TTC549 (cell line): ENCODE measurements around the gene RNASE8.
"Not testable (repeated sequence)": the region's sequence is repeated elsewhere in the genome, so short reads cannot be mapped to it uniquely, and the experiment has no call there.

Source experiments
- FAIRE-seq: peaks from 2 replicates; lab custom pipeline; 2012; peaks lifted over from hg19 to GRCh38; lab: Jason Lieb, UNC

Gene RNASE8

GRCh38 chr14:21030531-21030930 is 27.1 kb upstream of the RNASE8 start:
- no peak for FAIRE-seq

DNA sequence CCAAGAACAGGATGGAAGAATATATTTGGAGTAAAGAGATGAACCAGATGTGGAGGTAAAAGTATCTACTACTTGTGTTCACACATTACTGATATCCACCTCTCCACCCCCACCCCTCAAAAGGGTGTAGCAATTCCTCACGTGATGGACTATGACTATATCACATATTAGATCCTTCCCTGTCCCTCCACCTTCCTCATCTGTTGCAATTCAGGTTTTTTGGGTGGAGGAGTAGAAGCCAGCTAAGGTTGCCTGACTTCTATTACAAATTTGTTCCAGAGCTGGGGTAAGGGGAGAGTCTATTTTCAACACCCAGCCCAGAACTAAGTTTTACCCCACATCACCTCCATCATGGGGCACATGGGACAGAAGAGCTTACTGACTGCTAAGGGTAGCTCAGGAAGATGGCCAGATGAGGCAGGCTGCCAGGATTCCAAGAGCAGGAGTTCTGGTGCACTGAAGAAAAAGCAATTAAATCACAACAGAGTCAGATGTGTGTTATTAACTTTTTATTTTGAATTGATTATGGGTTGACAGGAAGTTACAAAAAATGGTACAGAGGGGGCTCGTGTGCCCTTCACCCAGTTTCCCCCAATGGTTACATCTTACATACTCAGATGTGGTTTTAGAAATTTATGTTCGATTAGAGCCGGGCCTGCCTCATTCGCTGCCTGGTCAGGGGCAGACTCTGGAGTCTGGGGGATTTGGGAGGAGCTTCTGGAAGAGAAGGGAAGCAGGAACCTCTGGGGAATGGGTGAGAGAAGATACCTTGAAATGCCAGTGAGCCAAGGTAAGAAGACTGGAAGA is 25.1 kb upstream of the RNASE8 start:
- no peak for FAIRE-seq

GRCh38 chr14:21033133-21033698 is 24.4 kb upstream of the RNASE8 start:
- no peak for FAIRE-seq

- no peak for FAIRE-seq
Observed at GRCh38 chr14:21034707-21035106, 22.9 kb upstream of the RNASE8 start, which contains the start of gene RNASE13. RNASE13 (minus strand) TSS chr14:21034807; CDS start chr14:21034288, 519 bp downstream.

DNA sequence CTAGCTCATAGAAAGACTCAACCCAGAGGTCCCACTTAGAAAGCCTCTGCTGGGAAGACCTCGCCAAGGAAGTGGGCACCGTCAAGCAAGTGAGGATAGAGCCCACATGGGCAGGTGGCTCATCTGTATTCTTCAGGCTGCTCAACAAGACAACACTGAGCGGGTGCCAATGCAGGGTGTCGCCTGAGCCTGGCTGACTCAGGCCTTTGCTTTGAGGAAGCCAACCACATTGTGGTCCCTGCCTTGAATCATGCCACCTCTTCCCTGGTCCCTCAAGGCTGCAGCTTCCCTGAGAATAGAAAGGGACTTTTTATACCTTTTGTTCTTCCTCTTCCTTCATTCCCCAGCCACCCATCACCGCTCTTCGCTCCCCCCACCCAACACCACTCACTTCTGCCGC is 20.9 kb upstream of the RNASE8 start:
- no peak for FAIRE-seq

DNA sequence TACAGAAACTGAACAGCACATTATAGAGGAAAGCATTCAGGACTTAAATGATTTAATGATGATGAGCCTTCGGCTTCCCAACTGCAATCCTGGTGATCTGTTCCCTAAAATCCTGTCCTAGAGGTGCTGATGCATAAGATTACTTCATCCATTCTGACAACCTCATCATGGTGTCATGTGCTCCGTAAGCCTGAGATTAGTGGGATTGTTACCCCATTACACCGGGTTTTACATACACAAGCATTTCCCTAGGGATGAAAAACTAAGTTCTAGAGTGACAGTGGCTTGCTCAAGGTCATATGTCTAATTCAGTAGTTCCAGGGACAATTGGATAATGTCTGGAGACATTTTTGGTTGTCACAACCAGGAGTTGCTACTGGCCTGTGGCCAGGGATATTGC is 20.5 kb upstream of the RNASE8 start:
- no peak for FAIRE-seq

DNA sequence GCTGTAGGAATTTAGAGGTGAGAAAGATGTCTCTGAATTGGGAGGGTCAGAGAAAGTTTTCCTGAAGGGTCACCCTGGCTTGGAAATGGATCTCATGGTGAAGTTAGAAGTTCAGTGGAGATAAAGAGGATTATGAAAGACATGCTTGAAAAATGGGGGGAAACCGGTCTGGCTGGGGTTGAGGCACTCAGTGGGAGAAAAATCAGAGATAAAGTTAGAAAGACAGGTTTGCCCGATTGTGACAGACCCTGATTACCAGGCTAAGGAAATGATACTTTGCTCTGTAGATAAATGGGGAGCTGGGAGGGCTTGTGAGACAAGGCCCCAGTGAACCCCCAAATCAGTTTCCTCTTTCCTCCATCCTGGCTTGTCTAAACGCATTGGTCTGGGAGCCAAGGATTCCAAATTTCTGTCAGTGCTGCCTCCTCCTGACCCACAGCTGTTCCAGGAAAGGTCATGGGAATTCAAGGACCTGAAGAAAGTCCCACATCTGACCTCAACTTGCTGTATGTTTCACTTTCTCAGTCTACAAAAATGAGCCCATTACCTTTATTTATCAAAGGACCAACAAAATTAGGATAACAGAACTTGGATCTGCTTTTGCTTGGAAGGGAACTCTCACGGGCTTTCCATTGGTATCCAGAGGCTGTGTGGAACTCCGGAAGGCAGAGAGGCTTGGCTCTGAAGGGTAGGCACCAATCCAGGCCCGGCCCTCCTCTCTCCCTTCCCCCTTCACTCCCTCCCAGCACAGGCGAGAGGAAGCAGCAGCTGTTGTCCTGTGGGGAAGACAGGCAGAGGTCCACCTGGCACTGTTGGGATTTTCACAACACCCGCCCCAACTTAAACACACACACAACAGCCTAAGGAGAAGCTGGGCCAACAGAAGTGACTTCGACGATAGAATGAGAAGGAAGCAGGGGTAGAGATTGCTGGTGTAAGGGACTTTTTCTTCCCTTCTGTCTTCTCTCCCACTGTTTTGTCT is 18.9 kb upstream of the RNASE8 start:
- FAIRE-seq: no peak

DNA sequence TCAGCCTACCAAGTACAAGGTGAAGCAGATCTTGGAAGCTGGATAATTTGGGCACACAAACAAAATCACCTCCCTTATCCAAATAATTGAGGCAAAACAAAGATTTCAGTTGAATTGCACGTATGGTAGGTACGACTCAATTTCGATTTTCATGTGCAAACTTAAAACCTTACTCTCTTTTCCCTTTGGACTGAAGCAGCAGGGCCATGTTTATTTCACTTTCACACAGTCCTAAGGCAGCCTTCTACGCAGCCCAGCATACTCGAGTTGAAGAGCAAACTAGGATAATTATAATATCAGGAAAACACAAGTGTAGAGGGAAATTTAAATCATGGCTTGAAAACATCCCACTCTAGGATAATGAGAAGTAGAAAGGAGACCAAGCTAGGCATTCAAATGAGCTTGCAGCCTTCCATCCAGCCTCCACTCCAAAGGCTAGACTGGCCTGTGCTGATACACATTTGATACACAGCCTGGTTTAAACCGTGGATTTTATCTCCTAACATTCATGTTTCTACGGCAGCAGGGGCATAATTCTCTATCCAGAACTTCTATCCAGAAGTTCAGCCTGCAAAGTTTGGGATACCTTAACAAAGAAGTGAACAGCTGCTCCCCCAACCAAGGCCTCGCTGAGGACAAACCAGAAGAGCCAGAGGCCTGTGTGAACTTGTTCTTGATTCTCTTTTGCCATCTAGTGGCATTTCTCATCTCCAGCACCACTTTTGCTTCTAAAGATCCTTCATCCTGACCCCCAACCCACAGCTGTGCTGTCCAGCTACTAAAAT is 17.8 kb upstream of the RNASE8 start:
- no peak for FAIRE-seq

GRCh38 chr14:21040370-21040925 is 17.2 kb upstream of the RNASE8 start:
- no peak for FAIRE-seq

- FAIRE-seq: not testable (repeated sequence)
Observed at GRCh38 chr14:21040941-21041340, 16.7 kb upstream of the RNASE8 start.

- no peak for FAIRE-seq
Observed at GRCh38 chr14:21041676-21042433, 15.8 kb upstream of the RNASE8 start, which contains the start of gene RNASE7. RNASE7 (plus strand) TSS chr14:21042362; CDS start chr14:21042993, 631 bp downstream.

GRCh38 chr14:21042918-21043317 is 14.7 kb upstream of the RNASE8 start:
- no peak for FAIRE-seq

- FAIRE-seq: no peak
Observed at GRCh38 chr14:21043387-21043973, 14.1 kb upstream of the RNASE8 start.

- no peak for FAIRE-seq
Observed at GRCh38 chr14:21043974-21044618, 13.5 kb upstream of the RNASE8 start.

DNA sequence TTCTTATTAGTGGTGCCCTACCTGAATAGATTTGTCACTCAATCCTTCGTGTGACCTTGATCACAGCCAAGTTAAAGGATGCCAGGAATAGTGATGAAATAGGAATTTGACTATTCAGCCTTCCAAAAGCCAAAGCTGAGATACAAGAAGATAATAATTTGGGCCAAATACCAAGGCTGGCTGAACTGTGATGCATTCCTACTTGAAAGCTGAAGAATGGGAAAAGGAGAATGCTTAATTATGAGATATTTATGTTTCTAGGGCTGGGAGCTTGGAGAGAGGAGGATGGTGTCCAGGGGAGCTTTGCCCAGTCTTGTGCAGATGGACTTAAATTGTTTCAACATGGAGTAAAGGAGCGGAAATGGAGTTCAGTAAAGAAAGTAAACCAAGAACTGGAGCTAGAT is 10.2 kb upstream of the RNASE8 start:
- no peak for FAIRE-seq

- no peak for FAIRE-seq
Observed at GRCh38 chr14:21048638-21049037, 9.0 kb upstream of the RNASE8 start.

DNA sequence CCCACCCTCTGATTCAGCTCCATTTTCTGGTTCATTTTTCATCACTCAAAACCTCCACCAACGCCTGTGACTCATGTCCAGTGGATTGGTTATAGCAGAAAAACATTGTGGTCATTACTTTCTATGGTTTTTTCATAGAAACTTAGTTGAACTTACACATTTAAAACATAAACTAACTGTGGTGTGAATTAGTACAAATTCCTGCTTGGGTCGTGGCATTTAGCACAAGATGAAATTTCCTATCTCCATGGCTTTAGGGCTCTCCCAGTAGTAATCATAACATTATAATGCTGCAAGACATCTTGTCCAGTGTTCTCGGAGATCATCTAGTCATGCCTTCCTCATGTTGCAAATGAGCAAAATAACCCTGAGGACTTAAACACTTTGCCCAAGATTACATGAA is 8.3 kb upstream of the RNASE8 start:
- no peak for FAIRE-seq

GRCh38 chr14:21050597-21050996 is 7.0 kb upstream of the RNASE8 start:
- FAIRE-seq: no peak

- no peak for FAIRE-seq
Observed at GRCh38 chr14:21053184-21054122, 4.2 kb upstream of the RNASE8 start.
